CMK (cell line): ENCODE results near the gene ZNF784.

Source experiments
- DNase-seq: peaks from one replicate; pipeline ENCODE4 v3.0.0-alpha.2; 2010; ENCODE audit warnings: low read depth

Gene ZNF784

DNA sequence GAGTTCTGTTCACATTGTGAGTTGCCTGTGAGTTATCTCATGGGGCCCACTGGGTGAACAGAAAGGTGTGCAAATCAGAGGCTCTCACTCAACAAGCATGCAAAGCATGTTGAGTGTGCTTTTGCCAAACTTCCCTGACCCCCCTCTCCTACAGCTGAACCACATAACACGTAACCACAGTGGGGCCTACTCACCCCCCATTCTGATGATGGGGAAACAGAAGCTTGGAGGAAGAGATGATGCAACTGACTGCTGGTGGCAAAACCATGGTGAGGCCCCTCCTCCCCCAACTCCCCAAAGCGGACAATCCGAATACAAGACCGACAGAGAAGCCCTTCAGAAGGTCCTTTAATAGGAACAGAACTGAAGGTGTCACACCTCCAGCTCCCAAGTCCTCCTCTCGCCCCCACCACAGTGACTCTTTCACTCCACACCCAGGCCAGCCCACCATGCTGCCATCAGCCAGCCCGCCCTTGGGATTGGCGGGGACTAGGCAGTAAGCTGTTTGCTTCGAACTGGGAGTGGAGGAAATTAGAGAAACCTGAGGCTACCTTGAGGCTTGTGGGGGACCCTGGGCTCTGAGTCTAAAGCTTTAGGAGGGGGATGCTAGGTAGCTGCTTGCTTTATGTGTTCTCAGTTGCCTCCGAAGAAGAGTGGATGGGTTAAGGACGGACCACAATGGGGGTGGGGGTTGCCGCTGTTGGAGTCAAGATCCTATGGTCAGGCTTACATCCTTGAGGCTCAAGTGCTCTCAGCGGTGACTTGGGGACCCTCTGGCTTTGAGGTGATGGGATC, 3.8 kb downstream of the ZNF784 start:
- DNase-seq = no peak

DNA sequence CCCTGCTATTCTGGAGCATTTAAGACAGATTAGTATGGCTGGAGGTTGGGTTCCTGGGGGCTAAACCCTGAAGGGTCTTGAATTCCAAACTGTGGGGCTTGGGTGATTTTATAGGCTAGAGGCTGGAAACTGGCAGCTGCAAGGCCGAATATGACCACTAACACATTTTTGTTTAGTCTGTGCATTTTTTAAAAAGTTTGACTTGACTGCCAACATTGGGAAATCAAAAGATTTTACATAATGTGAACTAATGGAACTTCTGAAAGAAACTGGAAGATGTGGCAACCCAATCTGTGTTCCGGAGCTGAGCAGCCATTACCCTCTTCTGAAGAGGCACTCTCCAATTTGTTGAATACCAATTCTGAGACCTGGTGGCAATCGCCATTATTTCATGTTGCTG, 5.1 kb downstream of the ZNF784 start:
- DNase-seq = no peak

DNA sequence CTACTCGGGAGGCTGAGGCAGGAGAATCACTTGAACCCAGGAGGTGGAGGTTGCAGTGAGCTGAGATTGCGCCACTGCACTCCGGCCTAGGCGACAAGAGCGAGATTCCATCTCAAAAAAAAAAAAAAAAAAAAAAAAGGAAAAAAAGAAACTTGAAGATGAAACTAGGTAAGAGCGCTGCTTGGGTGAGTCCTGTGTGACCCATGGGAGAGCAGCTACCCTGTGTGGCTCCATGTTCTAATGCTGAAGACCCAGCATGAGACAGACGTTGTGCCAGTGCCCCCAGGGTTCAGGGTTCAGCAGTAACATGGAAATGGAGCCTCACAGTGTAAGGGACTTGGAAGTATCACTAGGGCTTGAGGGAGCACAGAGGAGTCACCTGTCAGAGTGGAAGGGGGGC, 5.9 kb downstream of the ZNF784 start:
- no peak for DNase-seq

DNA sequence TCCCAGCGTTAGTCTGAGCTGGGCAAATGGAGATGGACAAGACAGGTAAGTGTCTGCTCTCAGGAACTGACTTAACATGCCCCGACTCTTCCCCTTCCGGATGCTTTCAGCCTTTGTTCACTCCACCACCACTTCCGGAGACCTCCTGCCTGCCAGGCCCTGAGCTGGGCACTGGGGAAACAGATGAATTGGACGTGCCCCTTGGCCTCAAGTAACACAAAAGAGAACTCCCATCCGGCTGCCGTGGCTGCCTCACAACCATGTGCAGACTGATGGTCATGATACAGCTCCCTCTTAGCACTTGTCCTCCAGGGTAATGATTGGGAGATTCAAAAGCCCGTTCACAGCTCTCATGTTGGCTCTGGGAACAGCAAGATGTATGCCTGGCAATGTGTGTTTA, 6.9 kb downstream of the ZNF784 start:
- no peak for DNase-seq

DNA sequence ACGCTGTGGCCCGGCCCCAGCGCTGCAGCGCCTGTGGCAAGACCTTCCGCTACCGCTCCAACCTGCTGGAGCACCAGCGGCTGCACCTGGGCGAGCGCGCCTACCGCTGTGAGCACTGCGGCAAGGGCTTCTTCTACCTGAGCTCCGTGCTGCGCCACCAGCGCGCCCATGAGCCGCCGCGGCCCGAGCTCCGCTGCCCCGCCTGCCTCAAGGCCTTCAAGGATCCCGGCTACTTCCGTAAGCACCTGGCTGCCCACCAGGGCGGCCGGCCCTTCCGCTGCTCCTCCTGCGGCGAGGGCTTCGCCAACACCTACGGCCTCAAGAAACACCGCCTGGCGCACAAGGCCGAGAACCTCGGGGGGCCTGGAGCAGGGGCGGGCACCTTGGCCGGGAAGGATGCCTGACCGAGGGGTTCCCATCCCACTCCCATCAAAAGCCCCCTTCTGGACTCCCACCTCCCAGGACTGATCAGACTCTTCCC, 7.9 kb downstream of the ZNF784 start:
- no peak for DNase-seq

DNA sequence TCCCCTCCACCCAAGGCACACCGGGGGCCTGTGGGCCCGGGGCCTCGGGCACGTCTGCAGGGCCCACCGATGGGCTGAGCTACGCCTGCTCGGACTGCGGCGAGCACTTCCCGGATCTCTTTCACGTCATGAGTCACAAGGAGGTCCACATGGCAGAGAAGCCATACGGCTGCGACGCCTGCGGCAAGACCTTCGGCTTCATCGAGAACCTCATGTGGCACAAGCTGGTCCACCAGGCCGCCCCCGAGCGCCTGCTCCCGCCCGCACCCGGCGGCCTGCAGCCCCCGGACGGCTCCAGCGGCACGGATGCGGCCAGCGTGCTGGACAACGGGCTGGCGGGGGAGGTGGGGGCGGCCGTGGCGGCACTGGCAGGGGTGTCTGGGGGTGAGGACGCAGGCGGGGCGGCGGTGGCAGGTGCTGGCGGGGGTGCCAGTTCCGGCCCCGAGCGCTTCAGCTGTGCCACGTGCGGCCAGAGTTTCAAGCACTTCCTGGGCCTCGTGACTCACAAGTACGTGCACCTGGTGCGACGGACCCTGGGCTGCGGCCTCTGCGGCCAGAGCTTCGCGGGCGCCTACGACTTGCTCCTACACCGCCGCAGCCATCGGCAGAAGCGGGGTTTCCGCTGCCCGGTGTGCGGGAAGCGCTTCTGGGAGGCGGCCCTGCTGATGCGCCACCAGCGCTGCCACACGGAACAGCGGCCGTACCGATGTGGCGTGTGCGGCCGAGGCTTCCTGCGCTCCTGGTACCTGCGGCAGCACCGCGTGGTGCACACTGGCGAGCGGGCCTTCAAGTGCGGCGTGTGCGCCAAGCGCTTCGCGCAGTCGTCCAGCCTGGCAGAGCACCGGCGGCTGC, 8.6 kb downstream of the ZNF784 start:
- no peak for DNase-seq

DNA sequence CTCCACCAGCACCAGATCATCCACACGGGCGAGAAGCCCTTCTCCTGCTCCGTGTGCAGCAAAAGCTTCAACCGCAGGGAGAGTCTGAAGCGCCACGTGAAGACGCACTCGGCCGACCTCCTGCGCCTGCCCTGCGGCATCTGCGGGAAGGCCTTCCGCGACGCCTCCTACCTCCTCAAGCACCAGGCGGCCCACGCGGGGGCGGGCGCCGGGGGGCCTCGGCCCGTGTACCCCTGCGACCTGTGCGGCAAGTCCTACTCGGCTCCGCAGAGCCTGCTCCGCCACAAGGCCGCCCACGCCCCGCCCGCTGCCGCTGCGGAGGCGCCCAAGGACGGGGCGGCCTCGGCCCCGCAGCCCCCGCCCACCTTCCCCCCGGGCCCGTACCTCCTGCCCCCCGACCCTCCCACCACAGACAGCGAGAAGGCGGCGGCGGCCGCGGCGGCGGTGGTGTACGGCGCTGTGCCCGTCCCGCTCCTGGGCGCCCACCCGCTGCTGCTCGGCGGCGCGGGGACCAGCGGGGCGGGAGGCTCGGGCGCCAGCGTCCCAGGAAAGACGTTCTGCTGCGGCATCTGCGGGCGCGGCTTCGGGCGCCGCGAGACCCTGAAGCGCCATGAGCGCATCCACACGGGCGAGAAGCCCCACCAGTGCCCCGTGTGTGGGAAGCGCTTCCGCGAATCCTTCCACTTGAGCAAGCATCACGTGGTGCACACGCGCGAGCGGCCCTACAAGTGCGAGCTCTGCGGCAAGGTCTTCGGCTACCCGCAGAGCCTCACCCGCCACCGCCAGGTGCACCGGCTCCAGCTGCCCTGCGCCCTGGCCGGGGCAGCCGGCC, 9.4 kb downstream of the ZNF784 start:
- DNase-seq = no peak

DNA sequence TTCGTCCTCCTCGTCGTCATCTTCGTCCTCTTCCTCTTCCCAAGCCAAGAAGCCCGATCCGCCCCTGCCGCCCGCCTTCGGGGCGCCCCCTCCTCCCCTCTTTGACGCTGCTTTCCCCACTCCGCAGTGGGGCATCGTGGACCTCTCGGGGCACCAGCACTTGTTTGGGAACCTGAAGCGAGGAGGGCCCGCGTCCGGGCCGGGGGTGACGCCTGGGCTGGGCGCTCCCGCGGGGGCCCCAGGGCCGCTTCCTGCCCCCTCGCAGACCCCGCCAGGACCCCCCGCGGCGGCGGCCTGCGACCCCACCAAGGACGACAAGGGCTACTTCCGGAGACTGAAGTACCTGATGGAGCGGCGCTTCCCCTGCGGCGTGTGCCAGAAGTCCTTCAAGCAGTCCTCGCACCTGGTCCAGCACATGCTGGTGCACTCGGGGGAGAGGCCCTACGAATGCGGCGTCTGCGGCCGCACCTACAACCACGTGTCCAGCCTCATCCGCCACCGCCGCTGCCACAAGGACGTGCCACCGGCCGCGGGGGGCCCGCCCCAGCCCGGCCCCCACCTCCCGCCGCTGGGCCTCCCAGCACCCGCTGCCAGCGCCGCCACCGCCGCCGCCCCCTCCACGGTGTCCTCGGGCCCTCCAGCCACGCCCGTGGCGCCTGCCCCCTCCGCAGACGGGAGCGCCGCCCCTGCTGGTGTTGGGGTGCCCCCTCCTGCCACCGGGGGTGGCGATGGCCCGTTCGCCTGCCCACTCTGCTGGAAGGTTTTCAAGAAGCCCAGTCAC, 10.2 kb downstream of the ZNF784 start:
- no peak for DNase-seq

DNA sequence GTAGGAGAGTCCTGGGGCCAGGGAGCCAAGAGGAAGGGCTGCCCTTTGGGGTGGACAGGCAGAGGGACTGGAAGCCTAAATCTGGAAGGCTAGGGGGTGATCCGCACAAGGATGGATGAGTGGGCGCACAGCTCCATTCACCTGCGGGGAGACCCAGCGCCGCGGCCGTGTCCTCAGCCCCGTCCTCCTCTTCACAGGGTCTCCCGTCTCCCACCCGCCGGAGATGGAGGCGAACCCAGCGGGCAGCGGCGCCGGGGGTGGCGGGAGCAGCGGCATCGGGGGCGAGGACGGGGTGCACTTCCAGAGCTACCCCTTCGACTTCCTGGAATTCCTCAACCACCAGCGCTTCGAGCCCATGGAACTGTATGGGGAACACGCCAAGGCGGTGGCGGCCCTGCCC, 11.0 kb downstream of the ZNF784 start:
- no peak for DNase-seq

DNA sequence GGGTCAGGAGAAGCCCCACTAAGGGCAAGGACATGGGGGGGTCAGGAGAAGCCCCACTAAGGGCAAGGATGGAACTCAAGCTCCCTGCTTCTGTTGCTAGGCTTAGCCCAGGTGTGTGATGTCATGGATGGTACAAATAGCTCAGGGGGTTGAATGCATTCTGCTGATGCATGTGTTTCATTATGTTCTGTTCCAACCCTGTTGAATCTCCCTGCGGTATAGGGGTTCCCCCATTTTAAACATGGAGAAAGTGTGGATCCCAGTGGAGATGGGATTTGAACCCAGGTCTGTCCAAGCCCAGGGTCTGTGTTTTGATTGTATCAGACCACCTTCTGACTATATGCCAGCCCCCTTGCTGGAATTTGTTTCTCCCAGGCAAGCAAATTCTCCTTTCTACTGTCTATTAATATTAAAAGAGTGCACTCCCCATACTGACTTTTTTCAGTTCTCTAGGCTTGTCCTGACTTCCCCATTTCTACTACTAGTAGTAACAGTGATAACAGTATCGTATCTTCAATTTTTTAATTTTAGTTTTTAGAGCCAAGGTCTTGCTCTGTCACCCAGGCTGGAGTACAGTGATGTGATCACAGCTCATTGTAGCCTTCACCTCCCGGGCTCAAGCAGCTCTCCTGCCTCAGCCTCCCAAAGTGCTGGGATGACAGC, 12.3 kb downstream of the ZNF784 start:
- DNase-seq = no peak

DNA sequence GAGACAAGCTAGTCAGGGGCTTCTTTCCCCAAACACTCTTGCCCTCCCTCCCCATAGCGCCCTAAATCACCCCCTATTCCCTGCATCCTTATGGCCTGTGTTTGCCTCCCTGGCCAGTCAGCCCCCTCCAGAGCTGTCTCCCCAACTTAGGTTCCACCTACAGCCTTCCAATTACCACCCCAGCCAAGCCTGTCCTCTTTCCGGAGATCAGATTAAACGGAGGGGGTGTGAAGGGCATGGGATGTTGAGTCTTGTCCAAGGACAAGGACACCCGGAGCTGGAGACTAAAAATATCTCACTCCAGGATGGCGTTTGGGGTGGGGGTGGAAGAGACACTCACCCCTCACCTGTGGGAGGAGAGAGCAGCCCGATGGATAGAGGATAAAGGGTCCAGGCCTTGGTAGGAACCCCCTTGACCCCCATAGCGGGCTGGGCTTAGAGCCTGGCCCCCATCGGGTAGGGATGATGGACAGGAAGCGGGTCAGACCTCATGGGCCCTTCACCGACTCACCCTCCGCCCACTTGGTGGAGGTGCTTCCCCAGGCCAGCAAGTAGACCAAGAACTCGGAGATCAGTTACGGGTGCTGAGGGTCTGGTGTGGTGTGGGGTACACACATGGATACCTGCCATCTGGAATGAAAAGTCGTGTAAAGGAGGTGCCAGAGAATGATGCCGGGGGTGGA, 12.9 kb downstream of the ZNF784 start:
- no peak for DNase-seq

DNA sequence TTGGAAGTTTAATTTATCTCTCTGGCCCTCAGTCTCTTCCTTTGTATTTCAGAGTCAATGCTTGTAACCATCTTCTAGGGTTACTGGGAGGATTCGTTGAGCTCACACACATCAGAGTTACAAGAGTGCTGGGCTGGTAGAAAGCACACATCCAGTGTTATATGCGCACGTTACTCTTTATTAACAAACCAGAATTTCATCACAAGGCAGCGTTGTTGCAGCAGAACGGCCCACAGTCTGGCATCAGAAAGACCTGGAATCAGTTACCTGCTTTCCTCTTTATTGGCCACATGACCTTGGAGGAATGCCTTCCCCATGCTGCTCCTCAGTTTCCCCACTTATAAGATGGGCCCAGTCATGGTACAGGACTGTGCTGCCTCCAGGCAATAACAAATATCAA, 15.0 kb downstream of the ZNF784 start:
- no peak for DNase-seq

DNA sequence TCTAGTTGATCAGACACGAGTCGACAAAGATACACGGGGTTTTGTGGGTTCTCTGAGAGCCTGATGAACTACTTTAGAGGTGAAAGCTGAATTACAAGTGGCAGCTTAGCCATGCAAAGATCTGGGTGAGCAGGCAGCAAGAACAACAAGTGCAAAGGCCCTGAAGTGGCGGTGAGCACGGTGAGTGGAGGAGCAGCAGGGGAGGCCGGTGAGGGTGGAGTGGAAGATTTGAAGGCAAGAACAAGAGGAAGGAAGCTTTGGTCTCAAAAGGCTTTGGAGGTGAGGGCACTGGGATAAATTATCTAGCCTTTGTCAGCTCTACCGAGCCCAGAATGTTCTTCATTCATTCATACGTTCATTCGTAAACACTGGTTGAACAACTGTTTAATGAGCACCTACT, 17.5 kb downstream of the ZNF784 start:
- DNase-seq = no peak

DNA sequence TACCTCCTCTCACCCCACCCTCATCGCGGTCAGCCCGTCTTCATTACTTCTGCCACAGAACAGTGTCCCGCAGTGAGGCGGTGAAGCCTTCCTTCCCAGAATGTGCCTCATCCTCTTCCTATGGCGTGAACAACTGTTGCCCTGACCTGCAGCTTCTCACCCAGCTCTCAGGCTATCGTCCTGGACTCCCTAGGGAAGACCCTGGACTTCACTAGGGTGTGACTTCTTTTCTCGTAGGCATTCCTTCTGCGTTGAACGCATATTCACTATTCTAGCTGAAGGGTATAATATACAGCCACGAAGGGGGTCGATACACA, 17.9 kb downstream of the ZNF784 start:
- no peak for DNase-seq

DNA sequence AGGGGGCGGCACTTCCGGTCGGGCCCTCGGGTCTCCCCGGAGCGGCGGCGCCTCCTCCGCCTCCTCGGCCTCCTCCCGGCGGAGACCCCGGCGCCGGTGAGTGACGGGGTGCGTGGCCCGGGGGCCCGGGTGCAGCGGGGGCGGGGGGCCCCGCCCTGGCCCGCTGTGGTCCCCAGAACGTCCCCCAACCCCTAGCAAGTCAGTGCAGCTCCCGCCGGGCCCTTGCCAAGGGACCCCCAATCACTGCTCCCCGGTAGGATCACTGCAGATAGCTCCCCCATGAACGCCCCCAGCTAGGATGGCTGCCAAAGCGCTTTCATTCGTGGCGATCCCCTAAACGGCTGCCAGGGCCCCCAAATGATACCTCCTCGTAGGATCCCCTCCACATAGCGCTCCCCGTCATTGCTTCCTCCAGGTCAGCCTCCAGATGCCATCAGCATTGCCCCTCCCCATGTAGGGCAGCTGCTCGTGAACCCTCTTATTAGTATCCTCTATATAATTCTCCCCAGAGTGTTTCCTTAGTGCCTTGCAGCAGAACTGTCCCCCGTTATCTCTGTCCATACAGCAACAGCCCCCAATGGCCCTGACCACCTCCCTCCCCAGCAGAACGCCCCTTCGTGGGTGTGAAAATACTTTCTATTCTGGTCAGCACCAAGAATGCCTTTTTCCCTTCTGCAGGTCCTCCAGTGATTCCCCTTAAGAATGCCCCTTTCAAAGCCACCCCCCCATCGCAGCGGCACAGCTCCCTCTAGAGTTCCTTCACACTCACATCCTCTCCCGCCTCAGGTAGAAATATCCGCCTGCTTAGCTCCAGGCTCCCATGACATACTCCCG, 18.5 kb downstream of the ZNF784 start, which contains the start of gene ZNF865:
Gene ZNF865 (plus strand): TSS at position 11 of the 834 bp plus-strand sequence. CDS start 7,972 bp downstream, outside the sequence.
- DNase-seq = peak; percentile 70

DNA sequence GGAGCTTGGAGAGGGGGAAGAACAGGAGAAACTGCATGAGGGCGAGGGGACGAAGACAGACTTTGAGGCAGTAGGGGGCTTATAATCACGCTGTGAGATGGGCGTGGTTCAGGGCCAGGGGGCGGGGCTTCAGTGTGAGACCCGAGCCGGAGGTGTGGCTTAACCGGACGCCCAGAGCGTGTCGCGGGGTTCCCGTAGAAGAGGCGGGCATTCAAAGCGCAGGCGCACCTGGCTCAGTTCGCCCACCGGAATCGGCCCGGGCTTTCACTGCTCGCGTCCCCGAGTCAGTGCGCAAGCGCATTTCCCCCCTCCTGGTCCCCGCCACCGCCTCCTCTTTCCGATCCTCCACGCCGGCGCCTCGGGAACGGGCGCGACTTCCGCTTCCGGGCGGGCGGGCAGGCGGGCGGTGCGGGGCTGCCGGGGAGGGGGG, 19.1 kb downstream of the ZNF784 start:
- DNase-seq = peak; percentile 96

DNA sequence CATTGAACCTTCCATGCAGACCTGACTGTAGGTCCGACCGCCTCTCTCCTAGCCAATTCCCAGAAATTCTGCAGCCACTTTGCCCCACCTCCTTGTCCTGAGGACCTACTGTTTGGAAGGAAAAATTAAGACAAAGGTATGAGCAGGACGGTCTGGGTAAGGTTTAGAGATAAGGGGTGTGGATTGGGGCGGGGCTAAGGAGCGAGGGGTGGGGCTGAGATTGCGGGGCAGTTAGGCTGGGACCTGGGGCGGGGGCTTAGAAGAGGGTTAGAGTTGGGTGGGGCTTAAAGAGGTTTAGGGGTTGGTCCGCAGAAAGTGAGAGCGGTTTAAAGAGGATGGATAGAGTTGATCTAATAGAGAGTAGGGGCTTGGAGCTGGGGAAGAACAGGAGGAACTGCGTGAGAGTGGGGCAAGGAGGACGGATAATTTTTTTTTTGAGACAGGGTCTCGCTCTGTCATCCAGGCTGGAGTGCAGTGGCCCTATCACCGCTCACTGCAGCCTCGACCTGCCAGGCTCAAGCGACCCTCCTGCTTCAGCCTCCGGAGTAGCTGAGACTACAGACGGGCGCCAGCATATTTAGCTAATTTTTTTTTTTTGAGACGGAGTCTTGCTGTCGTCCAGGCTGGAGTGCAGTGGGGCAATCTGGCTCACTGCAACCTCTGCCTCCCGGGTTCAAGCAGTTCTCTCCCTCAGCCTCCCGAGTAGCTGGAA, 20.6 kb downstream of the ZNF784 start:
- DNase-seq = no peak

DNA sequence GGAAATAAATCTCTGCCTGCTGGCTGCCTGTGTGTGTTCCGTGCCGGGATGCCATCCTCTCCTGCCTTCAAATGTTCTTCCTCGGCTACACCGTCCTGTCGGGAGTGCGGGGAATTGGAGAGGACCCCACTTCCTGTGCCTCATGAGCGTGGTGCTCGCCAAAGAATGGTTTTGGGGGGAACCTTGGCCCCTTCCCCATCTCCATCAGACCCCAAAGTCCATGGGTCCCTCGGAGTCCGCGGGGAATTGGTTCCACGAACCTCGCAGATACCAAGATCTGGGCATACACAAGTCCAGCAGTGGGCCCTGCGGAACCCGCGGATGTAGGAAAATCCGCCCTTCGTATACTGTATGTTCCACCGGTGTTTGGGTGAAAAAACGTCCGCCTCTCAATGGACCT, 21.3 kb downstream of the ZNF784 start:
- DNase-seq = no peak
